Astrocyte of the spinal cord (primary cell): ENCODE data around the gene HDAC7.
"Not testable (repeated sequence)": the region's sequence is repeated elsewhere in the genome, so short reads cannot be mapped to it uniquely, and the experiment has no call there.

Source experiments
- DNase-seq: peaks from one replicate; pipeline ENCODE4 v3.0.0; 2011; ENCODE audit warnings: low read depth, low spot score
- H3K4me3 ChIP-seq: 2 replicates; pipeline ENCODE4 v1.5.1; 2011; ENCODE audit warnings: low read depth, mild to moderate bottlenecking, low read length, moderate library complexity
- CTCF ChIP-seq: IDR thresholded peaks from 2 replicates; pipeline ENCODE4 v1.5.1; 2012; ENCODE audit warnings: low read depth, mild to moderate bottlenecking, low read length, inconsistent platforms
- in situ Hi-C: cut with HindIII; loops from 2 replicates; pipeline ENCODE4 v1.10.0; 2017; ENCODE audit warnings: low sequenced_read_pairs

HDAC7 gene

GRCh38 chr12:47843226-47843980 lies 23.7 kb upstream of the HDAC7 start:
- TF ChIP-seq CTCF = no peak
- no peak for DNase-seq
- in situ Hi-C loops = no loop called here
- no peak overlapping the region for H3K4me3 ChIP-seq

- DNase-seq, in situ Hi-C loops, H3K4me3 ChIP-seq: not testable (repeated sequence)
Observed at GRCh38 chr12:47842543-47842942, 22.8 kb upstream of the HDAC7 start.

GRCh38 chr12:47841910-47842309 lies 22.2 kb upstream of the HDAC7 start:
- no peak overlapping the region for H3K4me3 ChIP-seq
- in situ Hi-C loops = no loop called here
- no peak for DNase-seq
- TF ChIP-seq CTCF = no peak

- DNase-seq = no peak
- TF ChIP-seq CTCF = no peak
- H3K4me3 ChIP-seq = no peak overlapping the region
- in situ Hi-C loops = no loop called here
Observed at GRCh38 chr12:47841501-47841900, 21.8 kb upstream of the HDAC7 start.

- in situ Hi-C loops = no loop called here
- DNase-seq = no peak
- H3K4me3 ChIP-seq = no peak overlapping the region
- TF ChIP-seq CTCF = no peak
Observed at GRCh38 chr12:47840571-47840970, 20.9 kb upstream of the HDAC7 start.

DNA sequence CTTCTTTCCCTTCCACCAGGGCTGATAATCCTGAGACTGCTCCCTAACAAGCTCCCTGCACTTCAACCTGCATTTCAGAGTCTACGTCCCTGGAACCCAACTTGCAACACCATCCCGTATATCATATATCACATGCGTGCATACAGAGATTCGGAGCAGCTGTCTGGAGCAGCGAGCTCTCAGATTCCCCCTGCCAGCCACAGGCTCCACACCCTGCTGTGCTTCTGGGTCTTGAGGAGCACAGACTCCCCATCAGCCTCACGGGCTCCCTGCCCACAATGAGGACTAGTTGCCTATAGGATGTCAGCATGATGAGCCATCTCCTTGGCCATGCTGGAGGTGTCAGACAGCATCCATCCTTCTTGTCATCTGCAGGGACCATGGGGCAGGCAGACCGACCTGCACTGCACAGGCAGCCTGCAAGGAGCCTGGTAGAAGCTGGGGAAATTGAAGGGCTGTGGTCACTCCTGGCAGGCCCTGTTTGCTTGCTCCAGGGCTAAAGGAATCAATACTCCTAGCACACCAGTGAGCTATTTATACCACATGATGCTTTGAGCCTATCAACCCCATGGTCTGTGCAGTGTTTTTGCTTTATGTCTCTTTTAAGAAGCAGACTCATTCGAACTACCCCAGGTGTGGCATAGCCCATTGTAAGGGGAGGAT lies 19.6 kb upstream of the HDAC7 start:
- DNase-seq = no peak
- in situ Hi-C loops = no loop called here
- no peak for TF ChIP-seq CTCF
- H3K4me3 ChIP-seq = no peak overlapping the region

DNA sequence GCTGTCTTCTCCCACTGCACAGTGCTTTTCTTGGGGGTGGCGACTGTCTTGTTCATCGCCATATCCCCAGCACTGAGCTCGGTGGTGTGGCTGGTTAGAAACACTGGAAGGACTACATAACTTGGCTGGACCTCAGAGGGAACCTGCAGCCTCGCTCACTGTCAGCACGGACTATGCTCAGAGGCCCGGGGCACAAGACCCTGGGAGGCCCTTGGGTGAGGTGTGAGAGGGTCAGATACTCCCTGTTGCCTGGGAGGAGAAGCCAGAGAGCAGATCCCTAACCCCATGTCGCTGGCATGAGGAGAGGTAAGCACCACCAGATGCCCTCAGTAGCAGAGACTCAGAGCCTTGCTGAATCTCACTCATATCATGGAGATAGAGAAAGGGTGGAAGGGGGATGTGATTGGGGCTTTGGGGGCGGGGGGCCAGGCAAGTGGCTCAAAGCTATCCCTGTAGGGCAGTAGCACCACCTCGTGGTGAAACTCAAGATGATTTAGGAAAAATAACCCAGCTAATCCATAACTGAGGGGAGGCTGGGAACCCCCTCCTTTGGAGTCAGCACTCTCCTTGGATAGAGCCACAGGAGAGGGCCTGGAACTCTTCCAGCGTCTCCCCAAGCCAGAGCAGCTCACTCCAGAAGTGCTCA lies 18.7 kb upstream of the HDAC7 start:
- TF ChIP-seq CTCF = peak; percentile 38
- peak; percentile 35 for DNase-seq
- in situ Hi-C loops = no loop called here
- no peak overlapping the region for H3K4me3 ChIP-seq
